ENCODE measurements around the gene TMEM117.

TMEM117 gene

DNA sequence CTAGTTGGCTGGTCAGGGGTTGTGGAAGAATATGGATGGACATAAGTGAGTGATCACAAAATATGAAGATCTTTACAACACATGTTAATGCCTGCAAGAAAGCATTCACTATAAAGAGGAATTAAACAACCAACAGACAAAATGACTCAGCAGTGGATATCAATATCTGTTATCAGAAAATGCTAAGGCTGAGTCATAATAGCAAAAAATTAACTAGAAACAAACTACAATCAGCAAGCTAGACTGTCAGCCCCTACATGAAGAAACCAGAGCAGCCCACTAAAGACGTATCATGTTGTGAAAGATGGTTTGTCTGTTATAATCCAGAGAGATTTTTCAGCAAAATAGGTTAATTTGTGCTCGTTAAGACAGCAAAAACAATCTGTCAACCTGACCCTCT lies 567.3 kb downstream of the TMEM117 start:
- DNase-seq, result no peak

DNA sequence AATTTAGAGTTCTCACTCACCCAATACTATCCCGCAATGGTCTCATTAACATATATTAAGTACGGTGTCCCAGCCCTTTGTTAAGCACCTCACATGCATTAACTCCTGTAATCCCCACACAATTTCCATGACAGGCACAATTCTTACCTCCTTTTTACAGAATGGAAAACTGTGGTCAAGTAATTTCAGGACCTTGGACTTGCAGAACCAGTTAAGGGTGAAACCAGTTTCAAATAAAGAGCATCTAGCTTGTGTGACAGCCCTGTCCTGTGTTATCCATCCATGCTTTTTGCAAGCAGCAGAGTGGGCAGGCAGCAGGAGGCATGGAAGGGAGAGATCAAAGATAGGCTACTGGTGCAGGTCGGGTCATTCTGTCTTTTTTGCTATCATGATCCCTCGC lies 569.4 kb downstream of the TMEM117 start:
- DNase-seq, result no peak

DNA sequence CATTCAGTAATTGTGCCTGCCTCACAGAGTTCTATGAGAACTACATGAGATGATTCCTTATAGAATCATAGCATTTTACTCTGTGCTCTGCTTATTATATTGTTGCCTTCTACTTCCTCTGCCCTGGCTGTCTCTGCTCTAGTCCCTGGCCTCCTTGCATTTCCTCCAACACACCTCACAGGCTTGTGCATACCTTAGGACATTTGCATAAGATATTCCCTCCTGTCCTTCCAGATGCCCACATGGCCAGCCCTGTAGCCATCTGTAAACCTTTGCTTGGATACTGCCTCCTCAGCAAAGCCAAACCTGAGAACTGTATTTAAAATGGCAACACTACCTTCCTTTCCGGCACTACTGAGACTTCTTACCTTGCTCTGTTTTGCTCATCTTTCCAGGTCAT lies 586.7 kb downstream of the TMEM117 start:
- DNase-seq, result no peak

DNA sequence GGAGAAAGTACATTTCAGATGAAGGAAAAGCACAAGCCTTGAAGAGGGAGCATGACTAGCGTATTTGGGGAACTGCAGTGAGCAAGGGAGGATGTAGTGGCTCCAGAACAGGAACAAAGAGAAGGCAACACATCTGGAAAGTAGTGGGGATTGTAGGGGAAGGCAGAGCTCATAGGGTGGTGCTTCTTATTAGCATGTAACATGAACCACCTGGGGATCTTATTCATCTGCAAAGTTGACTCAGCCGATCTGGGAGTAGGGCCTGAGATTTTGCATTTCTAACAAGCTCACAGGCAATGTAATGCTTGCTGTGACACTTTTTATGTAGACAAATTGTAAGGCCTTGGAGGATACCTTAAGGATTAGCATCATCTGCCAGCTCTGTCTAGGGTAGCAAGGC lies 592.9 kb downstream of the TMEM117 start:
- no peak for DNase-seq

DNA sequence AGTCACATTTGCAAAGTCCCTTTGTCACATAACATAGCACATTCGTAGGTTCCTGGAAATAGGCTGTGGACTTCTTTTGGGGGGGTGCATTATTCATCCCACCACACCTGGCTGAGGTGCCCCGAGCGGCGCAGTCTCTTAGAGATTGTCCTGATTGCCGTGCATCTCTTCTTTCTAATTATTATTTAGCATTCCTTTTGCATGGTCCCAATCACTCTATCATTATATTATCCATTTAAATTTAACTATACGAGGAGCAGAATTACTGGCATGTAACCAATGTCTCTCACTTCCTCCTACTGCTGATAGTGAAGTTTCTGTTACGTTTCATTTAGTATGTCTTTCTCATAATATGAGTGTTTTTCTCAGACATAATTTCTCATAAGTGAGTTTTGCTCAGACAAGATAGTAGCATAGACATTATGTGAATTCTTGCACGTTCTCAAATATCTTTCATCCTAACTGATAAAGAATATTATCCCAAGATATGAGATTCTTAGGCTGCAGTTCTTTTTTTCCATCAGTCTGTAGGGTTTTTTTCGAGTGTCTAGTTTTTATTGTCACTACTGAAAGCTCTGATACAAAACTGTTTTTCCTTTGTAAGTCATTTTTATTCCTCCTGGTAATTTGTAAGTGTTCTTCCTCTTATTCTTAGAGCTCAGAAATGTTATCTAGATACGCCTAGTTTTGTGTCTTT lies 595.9 kb downstream of the TMEM117 start:
- DNase-seq, result no peak

DNA sequence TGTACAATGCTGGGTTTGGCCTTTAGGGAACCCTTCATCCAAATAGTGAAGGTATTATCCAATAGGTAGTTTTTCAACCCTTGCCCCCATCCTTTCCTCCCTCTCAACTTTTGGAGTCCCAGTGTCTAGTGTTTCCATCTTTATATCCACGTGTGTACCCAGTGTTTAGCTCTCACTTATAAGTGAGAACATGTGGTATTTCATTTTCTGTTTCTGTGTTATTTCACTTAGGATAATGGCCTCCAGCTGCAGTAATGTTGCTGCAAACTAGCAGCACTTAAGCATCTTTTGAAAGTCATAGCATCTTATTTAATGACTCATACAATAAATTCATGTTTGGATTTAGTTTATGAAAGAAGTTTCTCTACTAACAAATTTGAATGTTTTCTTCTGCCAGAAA lies 597.8 kb downstream of the TMEM117 start:
- no peak for DNase-seq

DNA sequence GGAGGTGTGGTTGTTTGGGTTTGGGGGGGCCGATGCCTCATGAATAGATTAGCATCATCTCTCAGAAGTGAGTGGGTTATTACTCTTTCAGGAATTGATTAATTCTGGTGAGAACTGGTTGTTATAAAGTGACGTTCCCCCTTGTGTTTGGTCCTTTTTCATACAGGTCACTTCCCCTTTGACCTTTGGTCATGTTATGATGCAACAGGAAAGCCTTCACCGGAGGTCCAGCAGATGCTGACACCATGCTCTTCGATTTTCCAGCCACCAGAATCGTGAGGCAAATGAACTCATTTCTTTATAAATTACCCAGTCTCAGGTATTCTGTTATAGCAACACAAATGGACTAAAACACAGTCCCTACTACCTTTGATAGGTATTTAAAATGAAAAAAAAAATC lies 600.9 kb downstream of the TMEM117 start:
- DNase-seq, result no peak

All from NCI-H510A treated with DMSO at 0.1 percent for 48 hours (cell line).